IMR-90 (cell line): ENCODE data around the gene CTCF. TPM values are rescaled to one million over a fixed set of nuclear protein-coding genes. Genes with fewer than 3 reads are reported as not detected.
"Not testable (repeated sequence)": the region's sequence is repeated elsewhere in the genome, so short reads cannot be mapped to it uniquely, and the experiment has no call there.

Source experiments
- ATAC-seq: fragments of 200-7000 bp; cut with Tn5 transposase; 2 replicates; pipeline ENCODE4 v1.9.1; 2020; ENCODE audit warnings: low read depth, mild to moderate bottlenecking, moderate library complexity
- BruUV-seq: library from RNA; stranded (reverse); fragments of 400-500 nt; replicated peaks from 2 replicates; lab custom pipeline; 2021; lab: Mats Ljungman, UMichigan
- CTCF ChIA-PET: fragments of 300-600 bp; formaldehyde crosslinking; extraction: SDS; loops from one replicate; lab custom pipeline; 2021; ENCODE audit warnings: antibody characterized with exemption; lab: Yijun Ruan, JAX
- POLR2A ChIA-PET: fragments of 300-600 bp; sonication (Branson Sonifier 250); formaldehyde crosslinking; loops from one replicate; lab custom pipeline; 2022; ENCODE audit warnings: antibody characterized with exemption; ENCODE audit not compliant: unreplicated experiment; lab: Charles Lee
- DNase-seq: peaks from one replicate; pipeline ENCODE4 v3.0.0; 2013
- H2AFZ ChIP-seq: replicated peaks from 2 replicates; pipeline ENCODE3; 2013; ENCODE audit warnings: low read length, mild to moderate bottlenecking; ENCODE audit not compliant: poor library complexity
- H2AK5ac ChIP-seq: 2 replicates; pipeline ENCODE4 v1.6.1; 2013; ENCODE audit warnings: low read depth, low read length, inconsistent platforms
- H2AK9ac ChIP-seq: replicated peaks from 2 replicates; pipeline ENCODE3; 2013; ENCODE audit warnings: mild to moderate bottlenecking, low read depth, low read length, moderate library complexity; ENCODE audit not compliant: poor library complexity
- H2BK120ac ChIP-seq: 2 replicates; pipeline ENCODE4 v1.6.1; 2013; ENCODE audit warnings: low read depth, low read length, inconsistent platforms
- H2BK15ac ChIP-seq: 3 replicates; pipeline ENCODE4 v1.6.1; 2013; ENCODE audit warnings: low read depth, low read length, inconsistent platforms
- H2BK20ac ChIP-seq: 2 replicates; pipeline ENCODE4 v1.6.1; 2013; ENCODE audit warnings: low read depth, mild to moderate bottlenecking, inconsistent platforms, low read length, moderate library complexity
- H2BK5ac ChIP-seq: 2 replicates; pipeline ENCODE4 v1.6.1; 2013; ENCODE audit warnings: mild to moderate bottlenecking, low read depth, low read length, inconsistent platforms; ENCODE audit not compliant: poor library complexity, severe bottlenecking
- H3K14ac ChIP-seq: replicated peaks from 2 replicates; pipeline ENCODE4 v1.6.1; 2013; ENCODE audit warnings: low read depth, low read length, inconsistent platforms
- H3K18ac ChIP-seq: 2 replicates; pipeline ENCODE4 v1.6.1; 2013; ENCODE audit warnings: low read depth, low read length, control low read depth
- H3K23ac ChIP-seq: 2 replicates; pipeline ENCODE4 v1.6.1; 2013; ENCODE audit warnings: low read depth, low read length, inconsistent platforms
- H3K27ac ChIP-seq: 2 replicates; pipeline ENCODE4 v1.5.1; 2013; ENCODE audit warnings: mild to moderate bottlenecking, control low read depth, low read length; ENCODE audit not compliant: insufficient read depth
- H3K27me3 ChIP-seq: 2 replicates; pipeline ENCODE4 v1.6.1; 2013; ENCODE audit warnings: low read length; ENCODE audit not compliant: control insufficient read depth, insufficient read depth
- H3K36me3 ChIP-seq: 2 replicates; pipeline ENCODE4 v1.6.1; 2013; ENCODE audit warnings: low read length, mixed read lengths; ENCODE audit not compliant: control insufficient read depth, insufficient read depth
- H3K4ac ChIP-seq: 2 replicates; pipeline ENCODE4 v1.6.1; 2013; ENCODE audit warnings: low read depth, low read length, inconsistent platforms
- H3K4me1 ChIP-seq: 2 replicates; pipeline ENCODE4 v1.6.1; 2013; ENCODE audit warnings: low read length, mixed read lengths; ENCODE audit not compliant: control insufficient read depth, insufficient read depth
- H3K4me2 ChIP-seq: 2 replicates; pipeline ENCODE4 v1.6.1; 2013; ENCODE audit warnings: low read depth, mild to moderate bottlenecking, control low read depth, low read length, moderate library complexity
- H3K4me3 ChIP-seq: 2 replicates; pipeline ENCODE4 v1.5.1; 2013; ENCODE audit warnings: low read depth, mild to moderate bottlenecking, control low read depth, low read length, moderate library complexity; ENCODE audit not compliant: insufficient read depth
- H3K56ac ChIP-seq: 2 replicates; pipeline ENCODE4 v1.6.1; 2013; ENCODE audit warnings: low read length, inconsistent platforms; ENCODE audit not compliant: insufficient read depth; ENCODE audit errors: extremely low read depth
- H3K79me1 ChIP-seq, 2 experiments: 2 replicates each; pipeline ENCODE4 v1.6.1; 2013; ENCODE audit warnings: low read length in 2 of 2, inconsistent platforms in 1 of 2, low read depth in 1 of 2
- H3K9ac ChIP-seq: 2 replicates; pipeline ENCODE4 v1.6.1; 2013; ENCODE audit warnings: low read depth, low read length, control low read depth
- H3K9me1 ChIP-seq: 2 replicates; pipeline ENCODE4 v1.6.1; 2013; ENCODE audit warnings: low read length, inconsistent platforms; ENCODE audit not compliant: insufficient read depth
- H3K9me3 ChIP-seq: 2 replicates; pipeline ENCODE4 v1.6.1; 2013; ENCODE audit warnings: low read length; ENCODE audit not compliant: control insufficient read depth, insufficient read depth
- H4K20me1 ChIP-seq: 2 replicates; pipeline ENCODE4 v1.6.1; 2013; ENCODE audit warnings: low read length, inconsistent platforms; ENCODE audit not compliant: insufficient read depth
- H4K5ac ChIP-seq: 2 replicates; pipeline ENCODE4 v1.6.1; 2013; ENCODE audit warnings: mild to moderate bottlenecking, low read depth, low read length, control low read depth
- H4K8ac ChIP-seq, 2 experiments: 2 replicates each; pipeline ENCODE4 v1.6.1; 2013; ENCODE audit warnings: low read depth in 2 of 2, low read length in 2 of 2, control low read depth in 1 of 2, inconsistent platforms in 1 of 2
- H4K91ac ChIP-seq: 2 replicates; pipeline ENCODE4 v1.6.1; 2013; ENCODE audit warnings: low read depth, low read length, inconsistent platforms; ENCODE audit not compliant: insufficient read depth
- WGBS, 2 experiments: methylation state at CpG; one replicate each; pipeline versions ENCODE4 v1.1.5 to v1.1.7; 2013; ENCODE audit warnings: missing lambda C conversion rate in 2 of 2; ENCODE audit not compliant: insufficient read length in 1 of 2; ENCODE audit errors: extremely low coverage in 2 of 2; 5-methylcytosine and 5-hydroxymethylcytosine counted together
- dilution Hi-C: fragments of 300-500 bp; cut with HindIII; formaldehyde crosslinking; loops from one replicate; pipeline ENCODE4 v1.14.3; 2018; ENCODE audit warnings: low sequenced_read_pairs; ENCODE audit not compliant: unreplicated experiment
- in situ Hi-C: fragments of 300-500 bp; cut with MboI; formaldehyde crosslinking; loops from 3 replicates; pipeline ENCODE4 v1.14.3; 2019; ENCODE audit warnings: low sequenced_read_pairs, inconsistent platforms, mixed read lengths
- intact Hi-C: fragments of 100-400 bp; cut with micrococcal nuclease; formaldehyde crosslinking; loops from 2 replicates; pipeline ENCODE4 v1.10.0; 2022
- polyA plus RNA-seq, 3 experiments: library from polyadenylated mRNA; depleted of rRNA; stranded (reverse); fragments of >200 nt; gene quantifications; 2 replicates each; pipeline ENCODE4 v1.2.3, GENCODE V29; 2012; ENCODE audit warnings: low replicate concordance in 1 of 3
- total RNA-seq: library from RNA; depleted of rRNA; stranded (reverse); fragments of >200 nt; gene quantifications from 2 replicates; pipeline ENCODE4 v1.2.3, GENCODE V29; 2012

Gene CTCF
- total and polyA plus RNA-seq, 2 of the 4 experiments (the other 2 are of a cell fraction) = 16.1 to 22.8 TPM

DNA sequence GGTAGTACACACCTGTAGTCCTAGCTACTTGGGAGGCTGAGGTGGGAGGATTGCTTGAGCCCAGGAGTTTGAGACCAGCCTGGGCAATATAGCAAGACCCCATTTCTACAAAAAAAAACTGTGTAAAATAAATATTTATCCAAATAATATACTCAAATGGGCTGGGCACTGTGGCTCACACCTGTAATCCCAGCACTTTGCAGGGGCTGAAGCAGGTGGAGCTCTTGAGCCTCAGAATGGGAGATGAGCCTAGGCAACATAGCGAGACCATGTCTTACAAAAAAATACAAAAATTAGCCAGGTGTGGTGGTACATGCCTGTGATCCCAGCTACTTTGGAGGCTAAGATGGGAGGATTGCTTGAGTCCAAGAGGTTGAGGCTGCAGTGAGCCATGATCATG lies 48.4 kb upstream of the CTCF start:
- H3K4ac ChIP-seq, in situ Hi-C loops, H2BK5ac ChIP-seq, H3K27me3 ChIP-seq, BruUV-seq, H3K79me1 ChIP-seq, H3K36me3 ChIP-seq, H3K23ac ChIP-seq, POLR2A ChIA-PET, H4K91ac ChIP-seq, H2AFZ ChIP-seq, H3K9me1 ChIP-seq, H4K5ac ChIP-seq, H3K14ac ChIP-seq, H2BK120ac ChIP-seq, ATAC-seq, H3K27ac ChIP-seq, H2BK15ac ChIP-seq, H3K56ac ChIP-seq, DNase-seq, dilution Hi-C loops, H3K9ac ChIP-seq, H2AK9ac ChIP-seq, H2AK5ac ChIP-seq, H4K20me1 ChIP-seq, H2BK20ac ChIP-seq, H3K9me3 ChIP-seq, H4K8ac ChIP-seq, H3K4me3 ChIP-seq, H3K4me2 ChIP-seq, H3K18ac ChIP-seq, H3K4me1 ChIP-seq: not testable (repeated sequence)
- no CpG with 5 or more reads among the region's 1 CpG for WGBS, 2 experiments
- intact Hi-C loops = loop anchor here (1.0 kb wide), 2 partner anchors 20 to 33 kb away; partner anchors contain the start of gene ATP6V0D1
- CTCF ChIA-PET = interaction anchor here (0.6 to 2.3 kb wide), 4 partner anchors 19 to 194 kb away, joined by 3 to 16 read pairs (median 6); partner anchors contain the start of gene ATP6V0D1
